ENCODE results near the gene MTOR. TPM values are rescaled to one million over a fixed set of nuclear protein-coding genes. Genes with fewer than 3 reads are reported as not detected.

Gene MTOR
- total RNA-seq, 1 donor from 2014 or later = 61.9 TPM

DNA sequence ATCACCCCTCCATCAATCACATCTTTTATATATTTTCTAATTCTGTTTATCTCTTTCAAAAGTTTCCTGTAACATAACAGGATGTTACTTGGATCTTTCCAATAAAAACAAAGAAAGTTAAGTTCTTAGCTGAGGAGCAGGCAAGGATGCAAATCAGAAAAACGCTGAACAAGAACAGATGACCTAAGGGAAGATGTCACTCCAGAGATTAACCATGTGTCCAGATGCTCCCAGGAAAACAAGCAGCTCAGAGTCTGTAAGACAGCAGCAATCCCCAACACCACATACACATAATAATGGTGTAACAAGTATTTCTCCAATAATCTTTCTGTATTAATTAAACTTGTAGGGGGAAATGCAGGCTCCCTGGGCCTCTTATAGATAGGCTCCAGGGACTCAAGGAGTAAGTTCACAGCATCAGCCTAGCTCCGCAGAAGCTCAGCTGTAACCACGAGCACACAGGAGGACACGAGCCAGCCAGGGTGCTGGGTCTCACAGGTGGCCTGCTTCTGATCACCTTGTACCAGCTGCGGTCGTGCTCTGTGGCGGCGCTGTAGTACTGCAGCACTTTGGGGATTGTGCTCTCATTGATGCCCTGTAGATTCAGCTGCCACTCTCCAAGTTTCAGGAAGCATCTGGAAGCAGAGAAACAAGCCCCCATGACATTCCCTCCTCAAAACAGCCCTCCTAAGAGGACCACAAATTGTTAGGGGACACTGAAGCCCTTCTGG is 129.6 kb downstream of the MTOR start:
- H3K4me1 Mint-ChIP-seq (ENCODE audit: unreplicated experiment) = no peaks in the 10 kb centered on the region
- H3K27me3 Mint-ChIP-seq (ENCODE audit: unreplicated experiment) = peaks cover 1% of the 10 kb centered on the region
- peaks cover 54% of the 10 kb centered on the region for H3K36me3 Mint-ChIP-seq (ENCODE audit: low read depth, unreplicated experiment)
- no peak for DNase-seq (ENCODE audit: low spot score)
- H3K9me3 Mint-ChIP-seq (ENCODE audit: unreplicated experiment) = no peaks in the 10 kb centered on the region
- TF ChIP-seq CTCF (IDR thresholded peaks at IDR 0.05; ENCODE audit: unreplicated experiment) = no peak
- no peak overlapping the region for H3K27ac Mint-ChIP-seq (ENCODE audit: unreplicated experiment)
- peak overlapping the region; percentile 77 for H3K4me3 Mint-ChIP-seq (ENCODE audit: unreplicated experiment)

DNA sequence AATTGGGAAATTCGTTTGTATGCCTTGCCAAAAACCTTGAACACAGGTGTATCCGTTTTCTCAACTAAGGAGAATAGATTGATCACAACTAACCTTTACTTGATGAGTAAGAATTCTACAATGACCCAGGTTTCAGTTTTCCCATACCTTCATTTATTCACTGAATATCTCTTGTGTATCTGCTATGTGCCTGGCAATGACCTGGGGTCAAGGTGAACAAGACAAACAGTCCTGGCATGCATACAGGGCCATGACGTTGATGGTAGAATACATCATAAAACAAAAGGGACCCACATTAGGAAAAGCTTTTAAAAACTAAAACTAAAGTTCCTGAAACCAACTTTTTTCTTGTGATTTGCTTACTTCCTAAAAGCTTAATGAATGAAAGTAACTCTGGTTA is 130.5 kb downstream of the MTOR start:
- peaks cover 60% of the 10 kb centered on the region for H3K36me3 Mint-ChIP-seq (ENCODE audit: low read depth, unreplicated experiment)
- H3K27ac Mint-ChIP-seq (ENCODE audit: unreplicated experiment) = no peak overlapping the region

DNA sequence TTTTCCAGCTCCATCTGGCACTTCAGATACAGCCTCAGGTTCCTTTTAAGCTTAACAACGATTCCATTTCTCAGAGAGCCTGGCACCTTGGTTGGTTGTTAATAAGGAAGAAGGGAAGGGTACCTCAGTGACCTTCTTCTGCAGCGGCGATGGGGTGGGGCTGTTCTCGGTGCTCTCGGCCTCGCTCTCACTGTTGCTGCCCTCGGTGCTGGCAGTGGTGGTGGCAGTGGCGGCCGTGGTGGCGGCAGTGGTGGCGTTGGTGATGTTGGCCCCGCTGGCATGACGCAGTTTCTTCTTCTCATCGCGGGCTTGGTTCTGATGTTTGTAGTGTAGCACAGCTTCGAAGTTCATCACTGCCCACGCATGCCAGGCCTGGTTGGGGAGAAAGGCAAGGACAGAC is 131.9 kb downstream of the MTOR start:
- no peaks in the 10 kb centered on the region for H3K4me1 Mint-ChIP-seq (ENCODE audit: unreplicated experiment)
- H3K4me3 Mint-ChIP-seq (ENCODE audit: unreplicated experiment) = peak overlapping the region; percentile 44
- no peaks in the 10 kb centered on the region for H3K9me3 Mint-ChIP-seq (ENCODE audit: unreplicated experiment)
- H3K27ac Mint-ChIP-seq (ENCODE audit: unreplicated experiment) = no peak overlapping the region
- no peak for DNase-seq (ENCODE audit: low spot score)
- H3K27me3 Mint-ChIP-seq (ENCODE audit: unreplicated experiment) = peaks cover 1% of the 10 kb centered on the region
- TF ChIP-seq CTCF (IDR thresholded peaks at IDR 0.05; ENCODE audit: unreplicated experiment) = no peak
- H3K36me3 Mint-ChIP-seq (ENCODE audit: low read depth, unreplicated experiment) = peaks cover 69% of the 10 kb centered on the region

More for the DNA sequence above, 130.5 kb downstream of the MTOR start:
- DNase-seq (ENCODE audit: low spot score) = no peak
- H3K27me3 Mint-ChIP-seq (ENCODE audit: unreplicated experiment) = peaks cover 1% of the 10 kb centered on the region
- no peak overlapping the region for H3K4me3 Mint-ChIP-seq (ENCODE audit: unreplicated experiment)
- TF ChIP-seq CTCF (IDR thresholded peaks at IDR 0.05; ENCODE audit: unreplicated experiment) = no peak
- no peaks in the 10 kb centered on the region for H3K4me1 Mint-ChIP-seq (ENCODE audit: unreplicated experiment)
- no peaks in the 10 kb centered on the region for H3K9me3 Mint-ChIP-seq (ENCODE audit: unreplicated experiment)

- Mint-ChIP-seq H3K27me3 (ENCODE audit: unreplicated experiment) (peaks cover 1% of the 10 kb centered on the region), H3K36me3 (ENCODE audit: low read depth, unreplicated experiment) (peaks cover 70% of the 10 kb centered on the region), H3K9me3 (ENCODE audit: unreplicated experiment) (no peaks in the 10 kb centered on the region), H3K4me1 (ENCODE audit: unreplicated experiment) (no peaks in the 10 kb centered on the region), H3K4me3 (ENCODE audit: unreplicated experiment) (peak overlapping the region; percentile 19), H3K27ac (ENCODE audit: unreplicated experiment) (no peak overlapping the region)
- TF ChIP-seq CTCF (IDR thresholded peaks at IDR 0.05; ENCODE audit: unreplicated experiment) = no peak
- DNase-seq (ENCODE audit: low spot score) = no peak
Measured at GRCh38 chr1:11129649-11130390, 132.5 kb downstream of the MTOR start.

DNA sequence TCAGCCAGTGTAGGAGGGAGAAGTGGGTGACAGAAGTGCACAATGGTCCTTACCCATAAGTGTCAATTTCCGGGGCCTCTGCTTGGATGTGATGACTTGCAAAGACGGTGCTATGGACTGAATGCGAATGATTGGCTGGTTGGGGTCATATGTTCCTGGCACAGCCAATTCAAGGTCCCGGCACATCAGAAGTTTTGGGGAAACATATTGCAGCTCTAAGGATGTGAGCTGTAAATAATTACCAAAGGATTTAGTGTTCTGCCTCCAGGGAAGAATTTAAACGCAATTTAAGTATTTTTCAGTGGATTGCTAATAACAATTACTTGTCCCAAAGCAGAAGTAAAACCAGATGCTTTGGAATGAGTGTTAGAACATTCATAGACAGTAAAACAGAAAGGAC is 135.8 kb downstream of the MTOR start:
- Mint-ChIP-seq H3K4me1 (ENCODE audit: unreplicated experiment) (no peaks in the 10 kb centered on the region), H3K36me3 (ENCODE audit: low read depth, unreplicated experiment) (peaks cover 57% of the 10 kb centered on the region), H3K9me3 (ENCODE audit: unreplicated experiment) (no peaks in the 10 kb centered on the region), H3K27ac (ENCODE audit: unreplicated experiment) (no peak overlapping the region), H3K27me3 (ENCODE audit: unreplicated experiment) (peaks cover 1% of the 10 kb centered on the region), H3K4me3 (ENCODE audit: unreplicated experiment) (peak overlapping the region; percentile 29)
- no peak for TF ChIP-seq CTCF (IDR thresholded peaks at IDR 0.05; ENCODE audit: unreplicated experiment)
- DNase-seq (ENCODE audit: low spot score) = no peak
